SK-N-SH (cell line): ENCODE results near the gene PPP1R3C. TPM values are rescaled to one million over a fixed set of nuclear protein-coding genes. Genes with fewer than 3 reads are reported as not detected.

Source experiments
- CTCF ChIA-PET: fragments of 300-600, 350-600 bp; formaldehyde crosslinking; extraction: SDS; loops from one replicate; lab custom pipeline; 2021; lab: Yijun Ruan, JAX
- POLR2A ChIA-PET: fragments of 350-600 bp; sonication (Branson Sonifier 250); formaldehyde crosslinking; extraction: SDS; loops from one replicate; lab custom pipeline; 2020; ENCODE audit warnings: antibody characterized with exemption, inconsistent platforms; lab: Yijun Ruan, JAX
- DNase-seq: peaks from one replicate; pipeline ENCODE4 v3.0.0; 2012
- H2AFZ ChIP-seq: fragments of 200-600 bp; sonication (generic); 2 replicates; pipeline ENCODE4 v1.8.1; 2016; ENCODE audit warnings: antibody characterized with exemption, mild to moderate bottlenecking, low read depth
- H3F3A ChIP-seq: fragments of 200-600 bp; sonication (generic); replicated peaks from 2 replicates; pipeline ENCODE3; 2016; ENCODE audit warnings: antibody characterized with exemption, mild to moderate bottlenecking; ENCODE audit not compliant: insufficient read depth
- H3K27ac ChIP-seq, 2 experiments: fragments of 200-500 bp in 1 of 2; fragments of 200-600 bp in 1 of 2; sonication (Bioruptor generic) in 1 of 2; sonication (generic), shearing (Covaris generic) in 1 of 2; 2 replicates each; pipeline versions ENCODE4 v1.5.1 to v1.6.1; 2014 to 2016; ENCODE audit warnings: low read depth in 2 of 2, inconsistent platforms in 1 of 2, low read length in 1 of 2, mild to moderate bottlenecking in 1 of 2, mixed read lengths in 1 of 2
- H3K27me3 ChIP-seq: fragments of 200-600 bp; sonication (generic), shearing (Covaris generic); 2 replicates; pipeline ENCODE4 v1.6.1; 2016; ENCODE audit warnings: mixed run types; ENCODE audit not compliant: insufficient read depth
- H3K36me3 ChIP-seq, 2 experiments: fragments of 200-500 bp in 1 of 2; fragments of 200-600 bp in 1 of 2; sonication (Bioruptor generic) in 1 of 2; sonication (generic) in 1 of 2; replicated peaks in 1 of 2; 2 replicates each; pipeline versions ENCODE3 to v1.5.1; 2014 to 2016; ENCODE audit warnings: low read length in 1 of 2, mild to moderate bottlenecking in 1 of 2; ENCODE audit not compliant: insufficient read depth in 2 of 2, control insufficient read depth in 1 of 2
- H3K4me1 ChIP-seq, 2 experiments: fragments of 200-500 bp in 1 of 2; fragments of 200-600 bp in 1 of 2; sonication (Bioruptor generic) in 1 of 2; sonication (generic), shearing (Covaris generic) in 1 of 2; 2 replicates each; pipeline versions ENCODE4 v1.5.1 to v1.6.1; 2014 to 2016; ENCODE audit warnings: low read depth in 1 of 2, low read length in 1 of 2, mixed run types in 1 of 2; ENCODE audit not compliant: insufficient read depth in 2 of 2, control insufficient read depth in 1 of 2
- H3K4me2 ChIP-seq: fragments of 200-600 bp; sonication (generic), shearing (Covaris generic); 2 replicates; pipeline ENCODE4 v1.6.1; 2017; ENCODE audit warnings: mixed run types
- H3K4me3 ChIP-seq, 2 experiments: fragments of 200-500 bp in 1 of 2; fragments of 200-600 bp in 1 of 2; sonication (Bioruptor generic) in 1 of 2; sonication (generic), shearing (Covaris generic) in 1 of 2; 2 replicates each; pipeline versions ENCODE4 v1.5.1 to v1.8.1; 2014 to 2016; ENCODE audit warnings: low read depth in 2 of 2, inconsistent platforms in 1 of 2, low read length in 1 of 2, mild to moderate bottlenecking in 1 of 2, mixed read lengths in 1 of 2, moderate library complexity in 1 of 2
- H3K79me2 ChIP-seq: fragments of 200-600 bp; sonication (generic); 2 replicates; pipeline ENCODE4 v1.8.1; 2017; ENCODE audit warnings: mild to moderate bottlenecking; ENCODE audit not compliant: insufficient read depth
- H3K9ac ChIP-seq: fragments of 200-600 bp; sonication (generic); 2 replicates; pipeline ENCODE4 v1.6.1; 2017; ENCODE audit warnings: mixed run types
- H3K9me2 ChIP-seq: fragments of 200-600 bp; sonication (generic); 2 replicates; pipeline ENCODE4 v1.6.1; 2017; ENCODE audit warnings: mixed run types
- H3K9me3 ChIP-seq: fragments of 200-600 bp; sonication (generic); 2 replicates; pipeline ENCODE4 v1.6.1; 2017; ENCODE audit warnings: mixed run types, mild to moderate bottlenecking, moderate library complexity
- H4K20me1 ChIP-seq: fragments of 200-600 bp; sonication (generic); 2 replicates; pipeline ENCODE4 v1.6.1; 2017; ENCODE audit warnings: mild to moderate bottlenecking, mixed run types; ENCODE audit not compliant: insufficient read depth
- CHD2 ChIP-seq: fragments of 150-350 bp; IDR thresholded peaks from 2 replicates; pipeline ENCODE4 v1.6.1; 2018; ENCODE audit warnings: low read length; ENCODE audit not compliant: partially characterized antibody
- FOSL2 ChIP-seq: IDR thresholded peaks from 2 replicates; pipeline ENCODE4 v1.4.0; 2012; ENCODE audit warnings: low read depth, mild to moderate bottlenecking, moderate library complexity, borderline replicate concordance
- FOXJ3 ChIP-seq: sonication (generic); formaldehyde crosslinking; IDR thresholded peaks from 2 replicates; pipeline ENCODE4 v1.5.1; 2020; ENCODE audit warnings: mild to moderate bottlenecking, missing genetic modification reagents
- GABPA ChIP-seq: IDR thresholded peaks from 2 replicates; pipeline ENCODE4 v1.4.0; 2012; ENCODE audit warnings: low read depth, mild to moderate bottlenecking
- JUND ChIP-seq: IDR thresholded peaks from 2 replicates; pipeline ENCODE4 v1.4.0; 2012
- NFIC ChIP-seq: IDR thresholded peaks from 2 replicates; pipeline ENCODE4 v1.4.0; 2012; ENCODE audit warnings: borderline replicate concordance
- POLR2AphosphoS5 ChIP-seq: IDR thresholded peaks from 2 replicates; pipeline ENCODE4 v1.6.1; 2012; ENCODE audit warnings: low read depth, low read length
- RCOR1 ChIP-seq: fragments of 150-350 bp; IDR thresholded peaks from 2 replicates; pipeline ENCODE4 v1.6.1; 2017; ENCODE audit warnings: antibody characterized with exemption, low read length
- SIN3A ChIP-seq: IDR thresholded peaks from 2 replicates; pipeline ENCODE4 v1.6.1; 2012; ENCODE audit warnings: low read depth, mild to moderate bottlenecking, low read length, moderate library complexity, borderline replicate concordance
- SMC3 ChIP-seq: IDR thresholded peaks from 2 replicates; pipeline ENCODE4 v1.6.1; 2012; ENCODE audit warnings: low read depth, low read length, improper control_type of control experiment
- TCF12 ChIP-seq: IDR thresholded peaks from 2 replicates; pipeline ENCODE4 v1.4.0; 2012
- TEAD4 ChIP-seq: IDR thresholded peaks from 2 replicates; pipeline ENCODE4 v1.4.0; 2012; ENCODE audit warnings: mild to moderate bottlenecking, borderline replicate concordance; ENCODE audit not compliant: insufficient read depth
- YY1 ChIP-seq: IDR thresholded peaks from 2 replicates; pipeline ENCODE4 v1.4.0; 2012; ENCODE audit warnings: low read depth, mild to moderate bottlenecking
- WGBS: methylation state at CpG from one replicate; pipeline ENCODE4 v1.1.6; 2017; ENCODE audit warnings: low lambda C conversion rate; 5-methylcytosine and 5-hydroxymethylcytosine counted together
- polyA plus RNA-seq, 3 experiments: library from polyadenylated mRNA; depleted of rRNA; stranded (reverse); fragments of >200 nt; gene quantifications; 2 replicates each; pipeline ENCODE4 v1.2.3, GENCODE V29; 2012
- TF ChIP-seq, protein P1 (sequence below): IDR thresholded peaks from 2 replicates; pipeline ENCODE4 v1.6.1; 2012; ENCODE audit warnings: mild to moderate bottlenecking, low read depth, low read length, moderate library complexity
- TF ChIP-seq, protein P2 (sequence below): IDR thresholded peaks from 2 replicates; pipeline ENCODE4; 2012
- TF ChIP-seq, protein P3 (sequence below): IDR thresholded peaks from 2 replicates; pipeline ENCODE4 v1.4.0; 2012; ENCODE audit warnings: low read depth
- TF ChIP-seq, protein P4 (sequence below): fragments of 150-350 bp; IDR thresholded peaks from 2 replicates; pipeline ENCODE4 v1.6.1; 2016; ENCODE audit warnings: mild to moderate bottlenecking, low read depth, low read length
- TF ChIP-seq, protein P5 (sequence below): fragments of 200-600 bp; sonication (generic); IDR thresholded peaks from 2 replicates; pipeline ENCODE4 v1.6.1; 2017; ENCODE audit warnings: antibody characterized with exemption, mild to moderate bottlenecking, moderate library complexity

Gene PPP1R3C
- polyA plus RNA-seq, 1 of the 3 experiments (the other 2 are of a cell fraction), result 9.0 TPM

DNA sequence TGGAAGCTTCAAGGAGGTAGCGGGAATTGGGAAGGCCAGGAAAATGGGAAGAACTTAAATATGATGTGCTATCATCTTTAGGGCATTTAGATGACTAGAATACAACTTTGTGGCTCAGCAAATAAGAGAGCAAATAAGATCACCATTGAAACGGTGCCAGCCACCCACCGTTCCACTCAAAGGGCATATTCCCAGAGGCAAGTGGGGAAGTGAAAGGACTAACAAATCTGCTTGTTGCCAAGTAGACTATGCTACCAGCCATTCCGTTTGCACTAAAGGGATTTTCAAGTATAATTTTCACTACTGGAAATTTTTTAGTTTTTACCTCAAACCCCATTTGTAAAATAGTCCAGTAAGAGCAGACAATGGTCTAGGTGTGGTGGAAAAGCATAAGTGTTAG is 4.0 kb upstream of the PPP1R3C start:
- DNase-seq, result no peak
- H3K4me3 ChIP-seq, result no peak overlapping the region
- no peak overlapping the region for H3K27ac ChIP-seq
- H2AFZ ChIP-seq, result no peak overlapping the region
- H3K79me2 ChIP-seq, result peaks cover 9% of the 10 kb centered on the region; the same call in 1 of the 2 replicates
- no peaks in the 10 kb centered on the region for H3K36me3 ChIP-seq
- WGBS, result 90% methylated on average over 4 of the region's 4 CpGs
- H3F3A ChIP-seq, result no peaks in the 10 kb centered on the region
- peaks cover 0 to 9% of the 10 kb centered on the region in 2 experiments; a peak in 2 of 4 replicates for H3K4me1 ChIP-seq
- no peaks in the 10 kb centered on the region for H3K9me2 ChIP-seq
- H4K20me1 ChIP-seq, result no peaks in the 10 kb centered on the region
- CTCF ChIA-PET, result interaction anchor here (1.0 to 6.6 kb wide), 12 partner anchors 13 to 341 kb away, joined by 3 to 114 read pairs (median 7); no protein-coding TSS in a partner anchor
- POLR2A ChIA-PET, result interaction anchor here (0.7 kb wide), 1 partner anchor 97 kb away, joined by 3 read pairs; no protein-coding TSS in a partner anchor
- no peaks in the 10 kb centered on the region for H3K9me3 ChIP-seq
- H3K27me3 ChIP-seq, result no peaks in the 10 kb centered on the region
- no peak overlapping the region for H3K9ac ChIP-seq
- H3K4me2 ChIP-seq, result no peak overlapping the region
- TF ChIP-seq FOXJ3 (CRISPR knock-in tag), result no peak
- no peak for TF ChIP-seq GABPA
- TF ChIP-seq TCF12, result no peak
- TF ChIP-seq, protein P1, sequence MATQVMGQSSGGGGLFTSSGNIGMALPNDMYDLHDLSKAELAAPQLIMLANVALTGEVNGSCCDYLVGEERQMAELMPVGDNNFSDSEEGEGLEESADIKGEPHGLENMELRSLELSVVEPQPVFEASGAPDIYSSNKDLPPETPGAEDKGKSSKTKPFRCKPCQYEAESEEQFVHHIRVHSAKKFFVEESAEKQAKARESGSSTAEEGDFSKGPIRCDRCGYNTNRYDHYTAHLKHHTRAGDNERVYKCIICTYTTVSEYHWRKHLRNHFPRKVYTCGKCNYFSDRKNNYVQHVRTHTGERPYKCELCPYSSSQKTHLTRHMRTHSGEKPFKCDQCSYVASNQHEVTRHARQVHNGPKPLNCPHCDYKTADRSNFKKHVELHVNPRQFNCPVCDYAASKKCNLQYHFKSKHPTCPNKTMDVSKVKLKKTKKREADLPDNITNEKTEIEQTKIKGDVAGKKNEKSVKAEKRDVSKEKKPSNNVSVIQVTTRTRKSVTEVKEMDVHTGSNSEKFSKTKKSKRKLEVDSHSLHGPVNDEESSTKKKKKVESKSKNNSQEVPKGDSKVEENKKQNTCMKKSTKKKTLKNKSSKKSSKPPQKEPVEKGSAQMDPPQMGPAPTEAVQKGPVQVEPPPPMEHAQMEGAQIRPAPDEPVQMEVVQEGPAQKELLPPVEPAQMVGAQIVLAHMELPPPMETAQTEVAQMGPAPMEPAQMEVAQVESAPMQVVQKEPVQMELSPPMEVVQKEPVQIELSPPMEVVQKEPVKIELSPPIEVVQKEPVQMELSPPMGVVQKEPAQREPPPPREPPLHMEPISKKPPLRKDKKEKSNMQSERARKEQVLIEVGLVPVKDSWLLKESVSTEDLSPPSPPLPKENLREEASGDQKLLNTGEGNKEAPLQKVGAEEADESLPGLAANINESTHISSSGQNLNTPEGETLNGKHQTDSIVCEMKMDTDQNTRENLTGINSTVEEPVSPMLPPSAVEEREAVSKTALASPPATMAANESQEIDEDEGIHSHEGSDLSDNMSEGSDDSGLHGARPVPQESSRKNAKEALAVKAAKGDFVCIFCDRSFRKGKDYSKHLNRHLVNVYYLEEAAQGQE, result no peak
- no peak for TF ChIP-seq FOSL2
- no peak for TF ChIP-seq RCOR1
- TF ChIP-seq, protein P2, sequence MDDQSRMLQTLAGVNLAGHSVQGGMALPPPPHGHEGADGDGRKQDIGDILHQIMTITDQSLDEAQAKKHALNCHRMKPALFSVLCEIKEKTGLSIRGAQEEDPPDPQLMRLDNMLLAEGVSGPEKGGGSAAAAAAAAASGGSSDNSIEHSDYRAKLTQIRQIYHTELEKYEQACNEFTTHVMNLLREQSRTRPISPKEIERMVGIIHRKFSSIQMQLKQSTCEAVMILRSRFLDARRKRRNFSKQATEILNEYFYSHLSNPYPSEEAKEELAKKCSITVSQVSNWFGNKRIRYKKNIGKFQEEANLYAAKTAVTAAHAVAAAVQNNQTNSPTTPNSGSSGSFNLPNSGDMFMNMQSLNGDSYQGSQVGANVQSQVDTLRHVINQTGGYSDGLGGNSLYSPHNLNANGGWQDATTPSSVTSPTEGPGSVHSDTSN, result no peak
- TF ChIP-seq NFIC, result no peak
- TF ChIP-seq, protein P3, sequence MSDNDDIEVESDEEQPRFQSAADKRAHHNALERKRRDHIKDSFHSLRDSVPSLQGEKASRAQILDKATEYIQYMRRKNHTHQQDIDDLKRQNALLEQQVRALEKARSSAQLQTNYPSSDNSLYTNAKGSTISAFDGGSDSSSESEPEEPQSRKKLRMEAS, result no peak
- TF ChIP-seq TEAD4, result no peak
- TF ChIP-seq CHD2, result no peak
- TF ChIP-seq JUND, result no peak
- no peak for TF ChIP-seq POLR2AphosphoS5
- TF ChIP-seq YY1, result no peak
- TF ChIP-seq, protein P4, sequence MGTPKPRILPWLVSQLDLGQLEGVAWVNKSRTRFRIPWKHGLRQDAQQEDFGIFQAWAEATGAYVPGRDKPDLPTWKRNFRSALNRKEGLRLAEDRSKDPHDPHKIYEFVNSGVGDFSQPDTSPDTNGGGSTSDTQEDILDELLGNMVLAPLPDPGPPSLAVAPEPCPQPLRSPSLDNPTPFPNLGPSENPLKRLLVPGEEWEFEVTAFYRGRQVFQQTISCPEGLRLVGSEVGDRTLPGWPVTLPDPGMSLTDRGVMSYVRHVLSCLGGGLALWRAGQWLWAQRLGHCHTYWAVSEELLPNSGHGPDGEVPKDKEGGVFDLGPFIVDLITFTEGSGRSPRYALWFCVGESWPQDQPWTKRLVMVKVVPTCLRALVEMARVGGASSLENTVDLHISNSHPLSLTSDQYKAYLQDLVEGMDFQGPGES, result no peak
- TF ChIP-seq SIN3A, result no peak
- no peak for TF ChIP-seq SMC3
- TF ChIP-seq, protein P5, sequence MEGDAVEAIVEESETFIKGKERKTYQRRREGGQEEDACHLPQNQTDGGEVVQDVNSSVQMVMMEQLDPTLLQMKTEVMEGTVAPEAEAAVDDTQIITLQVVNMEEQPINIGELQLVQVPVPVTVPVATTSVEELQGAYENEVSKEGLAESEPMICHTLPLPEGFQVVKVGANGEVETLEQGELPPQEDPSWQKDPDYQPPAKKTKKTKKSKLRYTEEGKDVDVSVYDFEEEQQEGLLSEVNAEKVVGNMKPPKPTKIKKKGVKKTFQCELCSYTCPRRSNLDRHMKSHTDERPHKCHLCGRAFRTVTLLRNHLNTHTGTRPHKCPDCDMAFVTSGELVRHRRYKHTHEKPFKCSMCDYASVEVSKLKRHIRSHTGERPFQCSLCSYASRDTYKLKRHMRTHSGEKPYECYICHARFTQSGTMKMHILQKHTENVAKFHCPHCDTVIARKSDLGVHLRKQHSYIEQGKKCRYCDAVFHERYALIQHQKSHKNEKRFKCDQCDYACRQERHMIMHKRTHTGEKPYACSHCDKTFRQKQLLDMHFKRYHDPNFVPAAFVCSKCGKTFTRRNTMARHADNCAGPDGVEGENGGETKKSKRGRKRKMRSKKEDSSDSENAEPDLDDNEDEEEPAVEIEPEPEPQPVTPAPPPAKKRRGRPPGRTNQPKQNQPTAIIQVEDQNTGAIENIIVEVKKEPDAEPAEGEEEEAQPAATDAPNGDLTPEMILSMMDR, result no peak
